Vagina (tissue), 2 donors: ENCODE data around the gene ACSF2. TPM values are rescaled to one million over a fixed set of nuclear protein-coding genes. Genes with fewer than 3 reads are reported as not detected.

Experiments
- DNase-seq, 2 donors: peaks; one replicate each; pipeline ENCODE4 v3.0.0-alpha.2; 2017; ENCODE audit errors: extremely low spot score in 2 of 2
- H3K27ac ChIP-seq: fragments of 200-600 bp; sonication (generic); one replicate; pipeline ENCODE4 v1.5.1; 2019
- H3K27me3 ChIP-seq: fragments of 200-600 bp; sonication (generic); one replicate; pipeline ENCODE4 v1.5.1; 2019
- H3K36me3 ChIP-seq, 2 donors: fragments of 200-600 bp; sonication (generic); one replicate each; pipeline ENCODE4 v1.5.1; 2017 to 2019
- H3K4me1 ChIP-seq: fragments of 200-600 bp; sonication (generic); one replicate; pipeline ENCODE4 v1.5.1; 2019
- H3K4me3 ChIP-seq, 2 donors: fragments of 200-600 bp; sonication (generic); 1 replicate in 1 of 2; 2 replicates in 1 of 2; pipeline ENCODE4 v1.5.1; 2016 to 2019
- H3K9me3 ChIP-seq: fragments of 200-600 bp; sonication (generic); one replicate; pipeline ENCODE4 v1.5.1; 2019
- POLR2A ChIP-seq, 2 donors: fragments of 450-650 bp; IDR thresholded peaks; one replicate each; pipeline ENCODE4 v1.6.1; 2017; ENCODE audit warnings: antibody characterized with exemption in 2 of 2, mild to moderate bottlenecking in 2 of 2, moderate library complexity in 2 of 2
- POLR2AphosphoS5 ChIP-seq, 2 donors: sonication (generic); formaldehyde crosslinking; IDR thresholded peaks; one replicate each; pipeline ENCODE4 v1.9.0; 2017; ENCODE audit warnings: antibody characterized with exemption in 2 of 2, mild to moderate bottlenecking in 2 of 2, low read depth in 1 of 2; ENCODE audit not compliant: insufficient read depth in 1 of 2
- intact Hi-C: fragments of 100-400 bp; cut with DNase I; formaldehyde crosslinking; loops from one replicate; pipeline ENCODE4 v1.15.1; 2023
- total RNA-seq: library from RNA; depleted of rRNA; stranded (reverse); fragments of >200 nt; gene quantifications from one replicate; pipeline ENCODE4 v1.2.3, GENCODE V29; 2016
- TF ChIP-seq, protein P1 (sequence below), 3 experiments: fragments of 450-650 bp in 2 of 3; fragments of 200-600 bp in 1 of 3; sonication (generic) in 1 of 3; IDR thresholded peaks; one replicate each; pipeline ENCODE4 v1.5.1; 2017 to 2019; ENCODE audit warnings: antibody characterized with exemption in 3 of 3, mild to moderate bottlenecking in 2 of 3, moderate library complexity in 2 of 3

ACSF2 gene
- total RNA-seq, 1 donor from 2014 or later, result 56.0 TPM

- Histone ChIP-seq H3K27me3 (no peaks in the 10 kb centered on the region), H3K9me3 (no peaks in the 10 kb centered on the region), H3K4me3 (no peak overlapping the region), H3K4me1 (peaks cover 8% of the 10 kb centered on the region), H3K27ac (no peak overlapping the region), H3K36me3 (no peaks in the 10 kb centered on the region)
- no peak for DNase-seq
- intact Hi-C loops, result no loop called here
- TF ChIP-seq, protein P1, sequence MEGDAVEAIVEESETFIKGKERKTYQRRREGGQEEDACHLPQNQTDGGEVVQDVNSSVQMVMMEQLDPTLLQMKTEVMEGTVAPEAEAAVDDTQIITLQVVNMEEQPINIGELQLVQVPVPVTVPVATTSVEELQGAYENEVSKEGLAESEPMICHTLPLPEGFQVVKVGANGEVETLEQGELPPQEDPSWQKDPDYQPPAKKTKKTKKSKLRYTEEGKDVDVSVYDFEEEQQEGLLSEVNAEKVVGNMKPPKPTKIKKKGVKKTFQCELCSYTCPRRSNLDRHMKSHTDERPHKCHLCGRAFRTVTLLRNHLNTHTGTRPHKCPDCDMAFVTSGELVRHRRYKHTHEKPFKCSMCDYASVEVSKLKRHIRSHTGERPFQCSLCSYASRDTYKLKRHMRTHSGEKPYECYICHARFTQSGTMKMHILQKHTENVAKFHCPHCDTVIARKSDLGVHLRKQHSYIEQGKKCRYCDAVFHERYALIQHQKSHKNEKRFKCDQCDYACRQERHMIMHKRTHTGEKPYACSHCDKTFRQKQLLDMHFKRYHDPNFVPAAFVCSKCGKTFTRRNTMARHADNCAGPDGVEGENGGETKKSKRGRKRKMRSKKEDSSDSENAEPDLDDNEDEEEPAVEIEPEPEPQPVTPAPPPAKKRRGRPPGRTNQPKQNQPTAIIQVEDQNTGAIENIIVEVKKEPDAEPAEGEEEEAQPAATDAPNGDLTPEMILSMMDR (IDR thresholded peaks at IDR 0.05), result no peak
- TF ChIP-seq POLR2AphosphoS5 (IDR thresholded peaks at IDR 0.05; ENCODE audit: insufficient read depth in 1 of 2, low read depth in 1 of 2) (no peak), POLR2A (IDR thresholded peaks at IDR 0.05) (no peak)
These were observed 91.0 kb downstream of the ACSF2 start for GRCh38 chr17:50517011-50517410.

DNA sequence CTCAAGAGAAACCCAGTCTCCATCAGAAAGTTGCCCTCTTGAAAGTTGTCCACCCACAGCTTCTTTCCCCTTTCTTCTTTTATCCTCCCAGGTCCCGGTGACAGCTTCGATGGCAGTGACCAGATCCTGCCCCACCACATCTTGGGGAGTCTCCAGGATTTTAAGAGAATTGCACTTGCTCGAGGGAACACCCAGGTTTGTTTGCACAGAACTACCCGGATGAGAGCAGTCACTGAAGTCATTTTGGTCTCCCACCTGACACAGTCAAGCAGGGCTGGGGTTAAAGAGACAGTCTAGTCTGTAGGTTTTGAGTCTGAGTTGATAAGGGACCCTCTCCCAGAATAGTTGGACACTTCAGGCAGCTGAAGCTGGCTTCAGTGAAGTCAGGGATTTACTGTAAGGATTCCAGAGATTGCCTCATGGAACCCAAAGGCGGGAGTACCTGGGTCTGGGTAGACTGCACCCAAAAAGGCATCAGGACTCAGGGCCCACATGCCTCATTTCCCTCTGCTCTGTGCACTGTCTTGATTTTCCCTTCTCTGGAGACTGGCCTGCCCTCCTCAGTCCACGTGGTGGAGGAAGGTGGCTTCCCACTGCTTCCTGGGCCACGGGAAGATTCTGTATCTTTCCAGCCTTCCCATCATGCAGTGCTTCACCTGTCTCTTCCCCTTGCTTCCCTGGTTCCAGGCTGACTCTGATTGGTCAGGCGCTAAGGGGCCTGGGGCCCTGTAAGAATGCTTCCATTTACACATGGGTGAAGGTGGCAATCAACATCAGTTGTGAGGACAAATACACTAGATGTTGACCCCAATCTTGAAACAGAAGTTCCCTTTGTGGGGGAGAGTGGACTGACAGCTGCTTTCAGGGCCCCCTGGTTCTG lies 91.7 kb downstream of the ACSF2 start:
- H3K27ac ChIP-seq, result no peak overlapping the region

GRCh38 chr17:50518384-50519023 lies 92.5 kb downstream of the ACSF2 start:
- Histone ChIP-seq H3K9me3 (no peaks in the 10 kb centered on the region), H3K27ac (no peak overlapping the region), H3K4me3 (no peak overlapping the region), H3K36me3 (no peaks in the 10 kb centered on the region), H3K27me3 (no peaks in the 10 kb centered on the region), H3K4me1 (peaks cover 8% of the 10 kb centered on the region)
- DNase-seq, result no peak
- TF ChIP-seq POLR2AphosphoS5 (IDR thresholded peaks at IDR 0.05; ENCODE audit: insufficient read depth in 1 of 2, low read depth in 1 of 2) (no peak), POLR2A (IDR thresholded peaks at IDR 0.05) (no peak)
- TF ChIP-seq, protein P1 (IDR thresholded peaks at IDR 0.05), result no peak
- intact Hi-C loops, result no loop called here

More for the DNA sequence above, 91.7 kb downstream of the ACSF2 start:
- no peaks in the 10 kb centered on the region for H3K9me3 ChIP-seq
- peaks cover 8% of the 10 kb centered on the region for H3K4me1 ChIP-seq
- no peak overlapping the region for H3K4me3 ChIP-seq
- intact Hi-C loops, result no loop called here
- H3K36me3 ChIP-seq, result no peaks in the 10 kb centered on the region
- no peak for DNase-seq
- no peaks in the 10 kb centered on the region for H3K27me3 ChIP-seq
- TF ChIP-seq POLR2A (IDR thresholded peaks at IDR 0.05) (no peak), POLR2AphosphoS5 (IDR thresholded peaks at IDR 0.05; ENCODE audit: insufficient read depth in 1 of 2, low read depth in 1 of 2) (no peak)
- TF ChIP-seq, protein P1 (IDR thresholded peaks at IDR 0.05), result no peak

GRCh38 chr17:50519141-50519834 lies 93.3 kb downstream of the ACSF2 start:
- no peak overlapping the region for H3K4me3 ChIP-seq
- no peaks in the 10 kb centered on the region for H3K27me3 ChIP-seq
- intact Hi-C loops, result no loop called here
- no peak overlapping the region for H3K27ac ChIP-seq
- DNase-seq, result no peak
- no peaks in the 10 kb centered on the region for H3K9me3 ChIP-seq
- peaks cover 8% of the 10 kb centered on the region for H3K4me1 ChIP-seq
- TF ChIP-seq, protein P1 (IDR thresholded peaks at IDR 0.05), result no peak
- TF ChIP-seq POLR2A (IDR thresholded peaks at IDR 0.05), result no peak
- no peak for TF ChIP-seq POLR2AphosphoS5 (IDR thresholded peaks at IDR 0.05; ENCODE audit: insufficient read depth in 1 of 2, low read depth in 1 of 2)
- no peaks in the 10 kb centered on the region for H3K36me3 ChIP-seq
